K562 (cell line): Measurements from ENCODE around the gene SGMS1. TPM values are rescaled to one million over a fixed set of nuclear protein-coding genes. Genes with fewer than 3 reads are reported as not detected.

ENCODE experiments used
- ATAC-seq: fragments of 200-7000 bp; cut with Tn5 transposase; 3 replicates; pipeline ENCODE4 v1.9.1; 2020; ENCODE audit warnings: moderate library complexity
- BruUV-seq: library from RNA; stranded (reverse); fragments of 400-500 nt; replicated peaks from 2 replicates; lab custom pipeline; 2021; lab: Mats Ljungman, UMichigan
- CTCF ChIA-PET: fragments of 300-600 bp; formaldehyde crosslinking; extraction: SDS; loops from one replicate; lab custom pipeline; 2021; ENCODE audit warnings: low intra/inter-chr PET ratio; lab: Yijun Ruan, JAX
- POLR2A ChIA-PET: fragments of 300-600, 350-650 bp; sonication (Branson Sonifier 250); formaldehyde crosslinking; extraction: SDS; loops from one replicate; lab custom pipeline; 2021; ENCODE audit warnings: antibody characterized with exemption, inconsistent platforms; lab: Yijun Ruan, JAX
- DNase-seq, 4 experiments: peaks; one replicate each; pipeline versions ENCODE4 v3.0.0 to v3.0.0-alpha.2; 2011 to 2018; ENCODE audit warnings: low spot score in 3 of 4, mixed read lengths in 3 of 4; ENCODE audit errors: extremely low read depth in 1 of 4
- FAIRE-seq: peaks from 2 replicates; lab custom pipeline; 2011; peaks lifted over from hg19 to GRCh38; lab: Jason Lieb, UNC
- H2AFZ ChIP-seq: 2 replicates; pipeline ENCODE4 v1.6.0; 2011; ENCODE audit warnings: low read depth, low read length, control low read depth, inconsistent platforms
- H3K27ac ChIP-seq: fragments of 200-600 bp; 3 replicates; pipeline ENCODE4 v1.8.0; 2011; ENCODE audit warnings: low read depth, mild to moderate bottlenecking, control low read depth, inconsistent platforms, low read length, moderate library complexity, mixed read lengths; ENCODE audit errors: extremely low read depth
- H3K27me3 ChIP-seq, 2 experiments: fragments of 300-600 bp in 1 of 2; 2 replicates in 1 of 2; 3 replicates in 1 of 2; pipeline versions ENCODE4 v1.6.0 to v1.8.0; 2011; ENCODE audit warnings: inconsistent platforms in 2 of 2, low read length in 2 of 2, mild to moderate bottlenecking in 1 of 2, mixed read lengths in 1 of 2, moderate library complexity in 1 of 2; ENCODE audit not compliant: control insufficient read depth in 2 of 2, insufficient read depth in 2 of 2
- H3K36me3 ChIP-seq: fragments of 300-600 bp; 3 replicates; pipeline ENCODE4 v1.8.0; 2011; ENCODE audit warnings: mild to moderate bottlenecking, low read length, inconsistent platforms; ENCODE audit not compliant: control insufficient read depth, insufficient read depth
- H3K4me1 ChIP-seq, 2 experiments: fragments of 200-600 bp in 1 of 2; replicated peaks in 1 of 2; 2 replicates in 1 of 2; 3 replicates in 1 of 2; pipeline versions ENCODE4 v1.5.1 to v1.8.0; 2011; ENCODE audit warnings: inconsistent platforms in 2 of 2, low read length in 2 of 2, mild to moderate bottlenecking in 1 of 2, mixed read lengths in 1 of 2, moderate library complexity in 1 of 2; ENCODE audit not compliant: control insufficient read depth in 2 of 2, insufficient read depth in 2 of 2
- H3K4me2 ChIP-seq: 2 replicates; pipeline ENCODE4 v1.6.1; 2011; ENCODE audit warnings: low read length, control low read depth, inconsistent platforms, mixed read lengths; ENCODE audit not compliant: insufficient read depth
- H3K4me3 ChIP-seq: fragments of 200-600 bp; sonication (generic), shearing (Covaris generic); 2 replicates; pipeline ENCODE4 v1.5.1; 2016; ENCODE audit warnings: control low read depth, inconsistent platforms
- H3K79me2 ChIP-seq: fragments of 200-600 bp; 3 replicates; pipeline ENCODE4 v1.8.0; 2011; ENCODE audit warnings: low read length, inconsistent platforms; ENCODE audit not compliant: control insufficient read depth, insufficient read depth
- H3K9ac ChIP-seq, 2 experiments: 2 replicates each; pipeline versions ENCODE4 v1.6.0 to v1.6.1; 2011; ENCODE audit warnings: low read depth in 2 of 2, low read length in 2 of 2, control low read depth in 1 of 2, inconsistent platforms in 1 of 2, mild to moderate bottlenecking in 1 of 2, mixed read lengths in 1 of 2; ENCODE audit not compliant: insufficient read depth in 1 of 2
- H3K9me1 ChIP-seq: one replicate; pipeline ENCODE4 v1.6.0; 2011; ENCODE audit warnings: inconsistent platforms, mild to moderate bottlenecking, low read length, moderate library complexity; ENCODE audit not compliant: control insufficient read depth, insufficient read depth
- H3K9me3 ChIP-seq: replicated peaks from 2 replicates; pipeline ENCODE4 v1.5.1; 2011; ENCODE audit warnings: low read depth, low read length, inconsistent platforms; ENCODE audit not compliant: control insufficient read depth, insufficient read depth
- H4K20me1 ChIP-seq: replicated peaks from 2 replicates; pipeline ENCODE4 v1.6.1; 2011; ENCODE audit warnings: low read length, inconsistent platforms, mixed read lengths; ENCODE audit not compliant: control insufficient read depth, insufficient read depth
- ADNP ChIP-seq: fragments of 200-800 bp; sonication (Bioruptor generic); IDR thresholded peaks from 2 replicates; pipeline ENCODE4 v1.6.1; 2016; ENCODE audit warnings: missing genetic modification characterization, missing compliant biosample characterization
- ATF1 ChIP-seq, 2 experiments: fragments of 450-650 bp in 1 of 2; IDR thresholded peaks; 2 replicates each; pipeline ENCODE4 v1.6.1; 2016; ENCODE audit warnings: missing compliant biosample characterization in 1 of 2, missing genetic modification characterization in 1 of 2
- FOXP1 ChIP-seq: sonication (generic); formaldehyde crosslinking; IDR thresholded peaks from 2 replicates; pipeline ENCODE4 v1.8.0; 2022; ENCODE audit warnings: mild to moderate bottlenecking, missing genetic modification reagents
- ILK ChIP-seq: fragments of 450-650 bp; IDR thresholded peaks from 2 replicates; pipeline ENCODE4 v1.6.1; 2016; ENCODE audit warnings: missing genetic modification characterization, low read depth, mild to moderate bottlenecking, missing compliant biosample characterization, moderate library complexity, borderline replicate concordance
- RFX1 ChIP-seq: fragments of 450-650 bp; IDR thresholded peaks from 2 replicates; pipeline ENCODE4 v1.6.1; 2016; ENCODE audit warnings: mild to moderate bottlenecking, moderate library complexity
- SMARCA5 ChIP-seq: fragments of 450-650 bp; IDR thresholded peaks from 2 replicates; pipeline ENCODE4 v1.6.1; 2016
- SRSF1 ChIP-seq: fragments of 200-400 bp; formaldehyde crosslinking; IDR thresholded peaks from 2 replicates; pipeline ENCODE4 v1.6.1; 2017; ENCODE audit warnings: mild to moderate bottlenecking, low read depth, low read length, moderate library complexity
- TCF7 ChIP-seq: sonication (generic); IDR thresholded peaks from 2 replicates; pipeline ENCODE4 v1.6.1; 2016; ENCODE audit warnings: antibody characterized with exemption, borderline replicate concordance
- ZFP1 ChIP-seq: fragments of 450-650 bp; formaldehyde crosslinking; IDR thresholded peaks from 2 replicates; pipeline ENCODE4 v1.4.0; 2020; ENCODE audit warnings: mild to moderate bottlenecking, mixed read lengths
- ZNF311 ChIP-seq: fragments of 250-450 bp; sonication (Bioruptor Pico); IDR thresholded peaks from 2 replicates; pipeline ENCODE4 v1.4.0; 2020; ENCODE audit warnings: mild to moderate bottlenecking, moderate library complexity
- ZNF407 ChIP-seq: fragments of 450-650 bp; IDR thresholded peaks from 2 replicates; pipeline ENCODE4 v1.6.1; 2016; ENCODE audit warnings: low read depth
- ZNF668 ChIP-seq: fragments of 250-450 bp; sonication (Bioruptor Pico); IDR thresholded peaks from 2 replicates; pipeline ENCODE4 v1.8.0; 2022; ENCODE audit warnings: mild to moderate bottlenecking, inconsistent platforms
- ZNF766 ChIP-seq: fragments of 200-800 bp; sonication (Bioruptor generic); conservative IDR thresholded peaks from 2 replicates; pipeline ENCODE4 v1.6.1; 2016; ENCODE audit warnings: missing genetic modification characterization, missing compliant biosample characterization
- WGBS: fragments of 100-300 bp; shearing (Covaris generic); methylation state at CpG from one replicate; pipeline ENCODE4 v1.1.6; 2016; ENCODE audit warnings: low coverage, mixed read lengths; ENCODE audit not compliant: insufficient coverage; ENCODE audit errors: missing lambda C conversion rate; 5-methylcytosine and 5-hydroxymethylcytosine counted together
- in situ Hi-C: fragments of 300-500 bp; cut with MboI; formaldehyde crosslinking; loops from 4 replicates; pipeline ENCODE4 v1.15.0; 2018; ENCODE audit warnings: inconsistent platforms, mixed read lengths
- intact Hi-C: fragments of 100-400 bp; cut with micrococcal nuclease; formaldehyde crosslinking; loops from 2 replicates; pipeline ENCODE4 v1.14.2; 2022
- polyA plus RNA-seq, 8 experiments: library from polyadenylated mRNA; depleted of rRNA in 4 of 8; stranded (reverse) in 5 of 8; unstranded in 3 of 8; fragments of >200 nt; fragmentation: Nextera tagmentation in 2 of 8; fragmentation: Illumina TruSeq in 1 of 8; extraction: Ambion mirVana in 2 of 8; extraction: Trizol in 1 of 8; gene quantifications; 2 replicates each; pipeline versions ENCODE4 v1.2.1 to v1.2.3, GENCODE V29; 2011 to 2014; ENCODE audit warnings: inconsistent platforms in 1 of 8, missing spikeins in 1 of 8
- total RNA-seq, 7 experiments: library from RNA; depleted of rRNA in 6 of 7; stranded (reverse); fragments of >200 nt in 6 of 7; fragmentation: Illumina TruSeq in 2 of 7; extraction: Trizol in 2 of 7; gene quantifications; 2 replicates each; pipeline versions ENCODE4 v1.2.1 to v1.2.3, GENCODE V29; 2011 to 2021; ENCODE audit warnings: low replicate concordance in 1 of 7

Gene SGMS1
- total and polyA plus RNA-seq, 9 of the 15 experiments (the other 6 are each of a cell fraction or from before 2014, with no cell fraction given) = 22.6 to 232 (median 82.2) TPM

GRCh38 chr10:50419756-50420155, 204.0 kb downstream of the SGMS1 start:
- POLR2A ChIA-PET = interaction anchor here (0.8 kb wide), 1 partner anchor 105 kb away, joined by 3 read pairs; no protein-coding TSS in a partner anchor
- TF ChIP-seq ADNP (tag) (peak; percentile 28; the same call in 1 of the 2 replicates), RFX1 (peak; percentile 20; the same call in 1 of the 2 replicates), ZNF407 (no peak), ZNF668 (no peak), ZNF766 (CRISPR knock-in tag) (0 out of 2 replicates have a peak, but pooled peaks have one; percentile 20), ZNF311 (CRISPR knock-in tag) (no peak), ZFP1 (CRISPR knock-in tag) (no peak), SRSF1 (no peak), ILK (tag) (no peak), TCF7 (no peak), ATF1 (CRISPR knock-in tag; IDR thresholded peaks at IDR 0.05) (no peak), ATF1 (tag; IDR thresholded peaks at IDR 0.05) (no peak), FOXP1 (no peak), SMARCA5 (peak; percentile 25; the same call in 1 of the 2 replicates)

More at GRCh38 chr10:50419756-50420155, 204.0 kb downstream of the SGMS1 start:
- Histone ChIP-seq H3K27ac (peak overlapping the region; percentile 75), H3K9me1 (no peaks in the 10 kb centered on the region), H3K79me2 (peaks cover 71% of the 10 kb centered on the region), H3K4me3 (no peak overlapping the region), H3K9ac (0 out of 4 replicates have a peak overlapping the region, but pooled peaks of 1 of the 2 experiments have one; percentile 70), H3K9me3 (no peaks in the 10 kb centered on the region), H2AFZ (no peak overlapping the region), H3K4me2 (peak overlapping the region; percentile 29; the same call in 1 of the 2 replicates), H3K27me3 (no peaks in the 10 kb centered on the region), H4K20me1 (peaks cover under 1% of the 10 kb centered on the region; the same call in 1 of the 2 replicates), H3K36me3 (peaks cover 4% of the 10 kb centered on the region; the same call in 1 of the 3 replicates), H3K4me1 (peaks cover 5 to 29% of the 10 kb centered on the region in 2 experiments)
- no peak for ATAC-seq
- BruUV-seq = no TSS peak
- WGBS = 3% methylated on average over 3 of the region's 3 CpGs
- intact Hi-C loops = loop anchor here (2.0 to 5.0 kb wide), 7 partner anchors 53 to 205 kb away; no protein-coding TSS in a partner anchor
- in situ Hi-C loops = no loop called here
- FAIRE-seq = no peak
- no peak for DNase-seq
- CTCF ChIA-PET = interaction anchor here (0.5 to 1.1 kb wide), 2 partner anchors 11 to 128 kb away, joined by 4 read pairs; no protein-coding TSS in a partner anchor
